Right ventricle myocardium superior (tissue), 1 donor: ENCODE measurements around the gene ADRA1B. TPM values are rescaled to one million over a fixed set of nuclear protein-coding genes. Genes with fewer than 3 reads are reported as not detected.
"Not testable (repeated sequence)": the region's sequence is repeated elsewhere in the genome, so short reads cannot be mapped to it uniquely, and the experiment has no call there.

ENCODE experiments used
- ATAC-seq: fragments of 200-7000 bp; cut with Tn5 transposase; one replicate; pipeline ENCODE4 v1.9.1; 2020; ENCODE audit warnings: mild to moderate bottlenecking; ENCODE audit not compliant: poor library complexity
- DNase-seq: peaks from one replicate; pipeline ENCODE4 v3.0.0-alpha.2; 2020
- intact Hi-C: fragments of 100-400 bp; cut with DNase I; formaldehyde crosslinking; loops from one replicate; pipeline ENCODE4 v1.11.2; 2022
- total RNA-seq: library from RNA; stranded (reverse); fragmentation: NEBNext Ultra II Directional; extraction: Animal tissue kit (Norgen Biotek cat#: 25700); gene quantifications from one replicate; pipeline ENCODE4 v1.2.1, GENCODE V29; 2021
- donor health status: DM: no; HTN: yes; CAD: no; lungs with severe emphysema.

ADRA1B gene
- total RNA-seq, 1 donor from 2014 or later, result 1.5 TPM

GRCh38 chr5:159987031-159987674 is 70.9 kb downstream of the ADRA1B start:
- intact Hi-C loops, result loop anchor here (5.0 kb wide), 2 partner anchors 540 to 700 kb away; no protein-coding TSS in a partner anchor
- DNase-seq, result peak; percentile 87
- ATAC-seq, result peak; percentile 98

- ATAC-seq, result no peak
- intact Hi-C loops, result no loop called here
- no peak for DNase-seq
Measured at GRCh38 chr5:159990506-159990905, 74.2 kb downstream of the ADRA1B start.

GRCh38 chr5:159992566-159992965 is 76.3 kb downstream of the ADRA1B start:
- ATAC-seq (no peak), DNase-seq (no peak)
- intact Hi-C loops, result no loop called here

- DNase-seq, result no peak
- intact Hi-C loops, result no loop called here
- no peak for ATAC-seq
Measured at GRCh38 chr5:159993194-159993593, 76.9 kb downstream of the ADRA1B start.

GRCh38 chr5:159995907-159996306 is 79.6 kb downstream of the ADRA1B start:
- no peak for ATAC-seq
- intact Hi-C loops, result no loop called here
- DNase-seq, result no peak

GRCh38 chr5:160001457-160001856 is 85.2 kb downstream of the ADRA1B start:
- ATAC-seq, result no peak
- intact Hi-C loops, result no loop called here

GRCh38 chr5:160007514-160007913 is 91.2 kb downstream of the ADRA1B start:
- no peak for DNase-seq
- ATAC-seq, result no peak
- intact Hi-C loops, result no loop called here

More at GRCh38 chr5:160001457-160001856, 85.2 kb downstream of the ADRA1B start:
- no peak for DNase-seq

GRCh38 chr5:160008529-160008876 is 92.2 kb downstream of the ADRA1B start:
- DNase-seq, intact Hi-C loops: not testable (repeated sequence)
- peak; percentile 52 for ATAC-seq

GRCh38 chr5:160008877-160009590 is 92.8 kb downstream of the ADRA1B start, which contains the start of gene TTC1:
Gene TTC1, plus strand, starts transcription at chr5:160009139. Its CDS starts 1,390 bp downstream, at chr5:160010529.
- ATAC-seq, result peak; percentile 99
- intact Hi-C loops, result no loop called here
- peak; percentile 93 for DNase-seq

- no peak for DNase-seq
- intact Hi-C loops, result no loop called here
- ATAC-seq, result no peak
Measured at GRCh38 chr5:160009591-160009989, 93.3 kb downstream of the ADRA1B start.

GRCh38 chr5:160011471-160011870 is 95.2 kb downstream of the ADRA1B start:
- intact Hi-C loops, result no loop called here
- ATAC-seq, result no peak

GRCh38 chr5:160014197-160014596 is 97.9 kb downstream of the ADRA1B start:
- intact Hi-C loops, result not testable (repeated sequence)

More at GRCh38 chr5:160011471-160011870, 95.2 kb downstream of the ADRA1B start:
- no peak for DNase-seq

GRCh38 chr5:160018945-160019625 is 102.8 kb downstream of the ADRA1B start:
- DNase-seq (no peak), ATAC-seq (no peak)
- intact Hi-C loops, result no loop called here

More at GRCh38 chr5:160014197-160014596, 97.9 kb downstream of the ADRA1B start:
- DNase-seq, ATAC-seq: not testable (repeated sequence)

GRCh38 chr5:160020266-160020770 is 104.0 kb downstream of the ADRA1B start:
- intact Hi-C loops, result loop anchor here (5.0 to 10.0 kb wide), 3 partner anchors 177 to 374 kb away; no protein-coding TSS in a partner anchor
- DNase-seq, result no peak
- no peak for ATAC-seq

- DNase-seq (no peak), ATAC-seq (no peak)
- intact Hi-C loops, result loop anchor here (5.0 to 10.0 kb wide), 3 partner anchors 176 to 374 kb away; no protein-coding TSS in a partner anchor
Measured at GRCh38 chr5:160020964-160021363, 104.7 kb downstream of the ADRA1B start.

- intact Hi-C loops, result loop anchor here (5.0 to 10.0 kb wide), 3 partner anchors 175 to 373 kb away; no protein-coding TSS in a partner anchor
- ATAC-seq (peak; percentile 93), DNase-seq (no peak)
Measured at GRCh38 chr5:160021831-160022446, 105.7 kb downstream of the ADRA1B start.
